A549 (cell line): ENCODE measurements around the gene REM2. TPM values are rescaled to one million over a fixed set of nuclear protein-coding genes. Genes with fewer than 3 reads are reported as not detected.
"Not testable (repeated sequence)": the region's sequence is repeated elsewhere in the genome, so short reads cannot be mapped to it uniquely, and the experiment has no call there.

Experiments
- ATAC-seq, 2 experiments: fragments of 200-7000 bp in 1 of 2; fragments of >200 bp in 1 of 2; cut with Nextera tagmentation in 1 of 2; cut with Tn5 transposase in 1 of 2; 3 replicates each; pipeline versions ENCODE4 v1.8.0 to v1.9.1; 2018 to 2020; ENCODE audit warnings: mild to moderate bottlenecking in 1 of 2, moderate library complexity in 1 of 2
- CTCF ChIA-PET: fragments of 300-600 bp; sonication (Branson Sonifier 250); formaldehyde crosslinking; extraction: SDS; loops from one replicate; lab custom pipeline; 2021; ENCODE audit warnings: antibody characterized with exemption, inconsistent platforms; lab: Yijun Ruan, JAX
- POLR2A ChIA-PET: fragments of 350-600 bp; formaldehyde crosslinking; extraction: SDS; loops from one replicate; lab custom pipeline; 2021; ENCODE audit warnings: antibody characterized with exemption, inconsistent platforms; lab: Yijun Ruan, JAX
- DNase-seq, 2 experiments: peaks; one replicate each; pipeline versions ENCODE4 v3.0.0 to v3.0.0-alpha.2; 2011 to 2016; ENCODE audit warnings: low read depth in 1 of 2, low spot score in 1 of 2
- FAIRE-seq: peaks from 2 replicates; lab custom pipeline; 2011; peaks lifted over from hg19 to GRCh38; lab: Jason Lieb, UNC
- H3K27ac ChIP-seq, 2 experiments: fragments of >200 bp; sonication (Bioruptor Twin); formaldehyde crosslinking; 3 replicates each; pipeline ENCODE4 v1.5.1; 2016 to 2017
- H3K4me1 ChIP-seq: fragments of >200 bp; sonication (Bioruptor Twin); formaldehyde crosslinking; 3 replicates; pipeline ENCODE4 v1.6.1; 2016
- H3K4me2 ChIP-seq: fragments of >200 bp; sonication (Bioruptor Twin); formaldehyde crosslinking; 3 replicates; pipeline ENCODE4 v1.6.1; 2016
- H3K4me3 ChIP-seq: fragments of >200 bp; sonication (Bioruptor Twin); formaldehyde crosslinking; 3 replicates; pipeline ENCODE4 v1.5.1; 2016
- H3K9me3 ChIP-seq: fragments of >200 bp; sonication (Bioruptor Twin); formaldehyde crosslinking; 3 replicates; pipeline ENCODE4 v1.6.1; 2016
- BHLHE40 ChIP-seq: IDR thresholded peaks from 2 replicates; pipeline ENCODE4 v1.6.1; 2012; ENCODE audit warnings: low read depth, low read length, inconsistent platforms
- CBX8 ChIP-seq: fragments of 200-600 bp; sonication (generic); IDR thresholded peaks from 2 replicates; pipeline ENCODE4 v1.6.1; 2016
- CEBPB ChIP-seq, 2 experiments: fragments of >200 bp in 1 of 2; sonication (Bioruptor Twin) in 1 of 2; formaldehyde crosslinking in 1 of 2; IDR thresholded peaks; 2 replicates each; pipeline ENCODE4 v1.6.1; 2012 to 2016
- E2F6 ChIP-seq: IDR thresholded peaks from 2 replicates; pipeline ENCODE4 v1.6.1; 2012; ENCODE audit warnings: low read depth, borderline replicate concordance
- EHMT2 ChIP-seq: fragments of 200-600 bp; sonication (generic); IDR thresholded peaks from 2 replicates; pipeline ENCODE4 v1.6.1; 2016; ENCODE audit warnings: antibody characterized with exemption, low read depth, mild to moderate bottlenecking, moderate library complexity
- FOSB ChIP-seq: fragments of 250-450 bp; sonication (Bioruptor Pico); IDR thresholded peaks from 2 replicates; pipeline ENCODE4 v1.5.0; 2020; ENCODE audit warnings: mild to moderate bottlenecking, moderate library complexity
- KDM1A ChIP-seq: fragments of 200-600 bp; sonication (generic); IDR thresholded peaks from 2 replicates; pipeline ENCODE4 v1.6.1; 2016; ENCODE audit warnings: low read depth, mild to moderate bottlenecking
- MAFK ChIP-seq: fragments of 450-650 bp; IDR thresholded peaks from 2 replicates; pipeline ENCODE4 v1.6.1; 2014; ENCODE audit not compliant: partially characterized antibody
- PHF8 ChIP-seq: fragments of 200-600 bp; sonication (generic); IDR thresholded peaks from 2 replicates; pipeline ENCODE4 v1.6.1; 2016; ENCODE audit warnings: low read depth, mild to moderate bottlenecking, antibody characterized with exemption, moderate library complexity, borderline replicate concordance
- POLR2AphosphoS2 ChIP-seq: conservative IDR thresholded peaks from 2 replicates; pipeline ENCODE4 v1.6.1; 2012; ENCODE audit warnings: low read length, improper control_type of control experiment, inconsistent platforms
- RAD21 ChIP-seq, 2 experiments: fragments of >200 bp in 1 of 2; sonication (Bioruptor Twin) in 1 of 2; formaldehyde crosslinking in 1 of 2; IDR thresholded peaks in 1 of 2; conservative IDR thresholded peaks in 1 of 2; 2 replicates in 1 of 2; 3 replicates in 1 of 2; pipeline ENCODE4 v1.6.1; 2012 to 2018; ENCODE audit warnings: inconsistent platforms in 1 of 2
- SMC3 ChIP-seq: fragments of >200 bp; sonication (Bioruptor Twin); formaldehyde crosslinking; IDR thresholded peaks from 3 replicates; pipeline ENCODE4 v1.6.1; 2018; ENCODE audit warnings: inconsistent platforms
- SREBF2 ChIP-seq: fragments of 450-650 bp; IDR thresholded peaks from 2 replicates; pipeline ENCODE4 v1.6.1; 2014; ENCODE audit warnings: mild to moderate bottlenecking, moderate library complexity
- USF2 ChIP-seq: fragments of 450-650 bp; IDR thresholded peaks from 2 replicates; pipeline ENCODE4 v1.6.1; 2014; ENCODE audit warnings: antibody characterized with exemption
- WGBS: methylation state at CpG from one replicate; pipeline ENCODE4 v1.1.6; 2017; ENCODE audit errors: missing lambda C conversion rate; 5-methylcytosine and 5-hydroxymethylcytosine counted together
- polyA plus RNA-seq, 4 experiments: library from polyadenylated mRNA; depleted of rRNA in 3 of 4; stranded (reverse); fragments of >200 nt; fragmentation: RNase III in 1 of 4; extraction: RNeasy Plus Mini Kit Qiagen cat#74134 plus additional on column Dnase treatment in 1 of 4; gene quantifications; 2 replicates in 3 of 4; 3 replicates in 1 of 4; pipeline ENCODE4 v1.2.3, GENCODE V29; 2011 to 2017

Gene REM2
- polyA plus RNA-seq, 2 of the 4 experiments (the other 2 are of a cell fraction) = 0.23 to 0.31 TPM

DNA sequence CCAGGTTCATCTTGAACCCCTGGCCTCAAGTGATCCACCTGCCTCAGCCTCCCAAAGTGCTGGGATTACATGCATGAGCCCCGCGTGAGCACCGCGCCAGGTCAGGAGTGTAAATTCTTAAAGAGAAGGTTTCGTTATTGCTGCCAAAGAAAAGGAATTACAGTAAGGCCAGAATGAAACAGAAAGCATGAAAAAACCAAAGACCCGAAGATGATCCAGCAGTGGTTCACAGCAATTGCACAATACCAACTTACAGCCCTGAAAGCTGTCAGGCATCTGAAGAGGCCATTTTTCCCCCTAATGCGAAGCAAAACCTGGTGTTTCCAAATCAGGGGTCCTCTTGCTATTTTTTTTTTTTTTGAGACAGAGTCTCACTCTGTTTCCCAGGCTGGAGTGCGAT is 25.6 kb downstream of the REM2 start:
- 95% methylated on average over 8 of the region's 8 CpGs for WGBS
- Histone ChIP-seq H3K4me3 (no peak overlapping the region), H3K4me1 (no peaks in the 10 kb centered on the region), H3K9me3 (no peaks in the 10 kb centered on the region), H3K27ac (no peak overlapping the region), H3K4me2 (no peak overlapping the region)
- DNase-seq = no peak
- POLR2A ChIA-PET = interaction anchor here (0.7 kb wide), 1 partner anchor 397 kb away, joined by 4 read pairs; no protein-coding TSS in a partner anchor
- no peak for ATAC-seq
- FAIRE-seq = no peak
- no peak for TF ChIP-seq E2F6
- TF ChIP-seq FOSB (CRISPR knock-in tag) = no peak
- no peak for TF ChIP-seq POLR2AphosphoS2
- TF ChIP-seq SREBF2 = no peak
- CTCF ChIA-PET = interaction anchor here (1.0 to 14.6 kb wide), 3 partner anchors 8 to 338 kb away, joined by 3 to 118 read pairs (median 5); no protein-coding TSS in a partner anchor

DNA sequence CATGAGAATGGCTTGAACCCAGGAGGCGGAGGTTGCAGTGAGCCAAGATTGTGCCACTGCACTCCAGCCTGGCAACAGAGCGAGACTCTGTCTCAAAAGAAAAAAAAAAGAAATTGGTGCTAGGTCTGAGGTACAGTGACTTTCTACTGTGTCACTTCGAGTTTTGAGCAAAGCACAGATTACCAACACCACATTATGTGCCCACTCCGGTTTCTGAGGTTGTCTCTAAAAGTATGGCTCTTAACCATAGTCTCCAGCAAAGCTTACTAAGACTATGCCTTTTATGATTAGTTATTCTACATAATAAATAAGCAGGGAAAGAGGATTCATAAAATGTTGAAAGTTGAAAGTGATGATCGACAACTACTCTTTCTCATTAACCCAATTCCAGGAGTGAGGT is 27.9 kb downstream of the REM2 start:
- H3K27ac ChIP-seq = no peak overlapping the region
- no peak overlapping the region for H3K4me3 ChIP-seq
- ChIA-PET CTCF (interaction anchor here (1.2 to 14.6 kb wide), 5 partner anchors 10 to 56 kb away, joined by 3 to 118 read pairs (median 4); no protein-coding TSS in a partner anchor), POLR2A (no interaction called here)
- WGBS = 85% methylated on average over 5 of the region's 5 CpGs
- TF ChIP-seq MAFK (no peak), BHLHE40 (no peak), USF2 (no peak), RAD21 (conservative IDR thresholded peaks at IDR 0.05 in 1 of 2, IDR thresholded peaks at IDR 0.05 in 1 of 2) (no peak), PHF8 (no peak), KDM1A (no peak), EHMT2 (no peak), SMC3 (no peak)
- no peak overlapping the region for H3K4me2 ChIP-seq
- DNase-seq (no peak), ATAC-seq (no peak), FAIRE-seq (no peak)
- no peaks in the 10 kb centered on the region for H3K9me3 ChIP-seq
- H3K4me1 ChIP-seq = no peaks in the 10 kb centered on the region

DNA sequence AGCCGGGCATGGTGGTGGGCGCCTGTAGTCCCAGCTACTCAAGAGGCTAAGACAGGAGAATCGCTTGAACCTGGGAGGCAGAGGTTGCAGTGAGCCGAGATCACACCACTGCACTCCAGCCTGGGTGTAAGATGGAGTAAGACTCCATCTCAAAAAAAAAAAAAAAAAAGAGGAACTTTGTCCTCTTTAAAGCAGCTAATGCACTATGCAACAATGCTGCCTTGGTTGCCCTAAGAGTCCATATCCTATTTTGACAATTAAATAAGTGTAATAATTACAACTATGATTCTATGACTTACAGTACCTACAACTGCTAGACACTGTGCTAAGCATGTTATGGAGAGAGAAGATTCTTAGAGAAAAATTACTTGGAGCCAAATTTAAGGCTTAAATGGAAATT is 31.8 kb downstream of the REM2 start:
- H3K4me1 ChIP-seq, H3K4me2 ChIP-seq, POLR2A ChIA-PET, ATAC-seq, H3K27ac ChIP-seq, H3K9me3 ChIP-seq, H3K4me3 ChIP-seq, FAIRE-seq, DNase-seq: not testable (repeated sequence)
- CTCF ChIA-PET = interaction anchor here (0.6 to 14.6 kb wide), 5 partner anchors 9 to 358 kb away, joined by 3 to 118 read pairs (median 4); no protein-coding TSS in a partner anchor
- 97% methylated on average over 3 of the region's 4 CpGs for WGBS

- no peak overlapping the region for H3K4me2 ChIP-seq
Measured at GRCh38 chr14:22915886-22916521, 33.0 kb downstream of the REM2 start.

More at GRCh38 chr14:22915886-22916521, 33.0 kb downstream of the REM2 start:
- CTCF ChIA-PET = interaction anchor here (0.6 to 14.6 kb wide), 8 partner anchors 10 to 359 kb away, joined by 3 to 118 read pairs (median 4); no protein-coding TSS in a partner anchor
- no peaks in the 10 kb centered on the region for H3K9me3 ChIP-seq
- POLR2A ChIA-PET = interaction anchor here (0.6 to 0.7 kb wide), 3 partner anchors 37 to 406 kb away, joined by 3 to 7 read pairs (median 3); no protein-coding TSS in a partner anchor
- FAIRE-seq (no peak), DNase-seq (no peak), ATAC-seq (no peak)
- peaks cover 8% of the 10 kb centered on the region for H3K4me1 ChIP-seq
- peak; percentile 22 to 29; a peak in 1 of 4 replicates for TF ChIP-seq CEBPB (IDR thresholded peaks at IDR 0.05)
- TF ChIP-seq CBX8 = no peak
- H3K27ac ChIP-seq = no peak overlapping the region
- WGBS = 86% methylated on average over 8 of the region's 8 CpGs
- no peak overlapping the region for H3K4me3 ChIP-seq
